CD14-positive monocyte (primary cell): Measurements from ENCODE around the gene XRN1. TPM values are rescaled to one million over a fixed set of nuclear protein-coding genes. Genes with fewer than 3 reads are reported as not detected.
A peak's percentile ranks its signal among the peaks of the same experiment; 100 is the strongest.

Experiments
- DNase-seq, 3 donors: peaks; one replicate each; pipeline ENCODE4 v3.0.0-alpha.2; 2011 to 2022
- H2AFZ ChIP-seq: 2 replicates; pipeline ENCODE4 v1.6.0; 2012; ENCODE audit warnings: mild to moderate bottlenecking, low read depth, low read length, inconsistent platforms; ENCODE audit not compliant: insufficient read depth, poor library complexity, severe bottlenecking
- H3K27ac ChIP-seq, 2 donors: 1 replicate in 1 of 2; 2 replicates in 1 of 2; pipeline ENCODE4 v1.5.1; 2012 to 2013; ENCODE audit warnings: low read length in 2 of 2, control low read depth in 1 of 2, inconsistent platforms in 1 of 2, low read depth in 1 of 2, mild to moderate bottlenecking in 1 of 2
- H3K27me3 ChIP-seq, 2 donors: one replicate each; pipeline versions ENCODE4 v1.6.0 to v1.6.1; 2011 to 2013; ENCODE audit warnings: low read length in 2 of 2; ENCODE audit not compliant: control insufficient read depth in 2 of 2, insufficient read depth in 2 of 2
- H3K36me3 ChIP-seq, 2 donors: replicated peaks in 1 of 2; 1 replicate in 1 of 2; 2 replicates in 1 of 2; pipeline versions ENCODE4 v1.5.1 to v1.6.1; 2012 to 2013; ENCODE audit warnings: low read length in 2 of 2, control low read depth in 1 of 2, inconsistent platforms in 1 of 2, mild to moderate bottlenecking in 1 of 2; ENCODE audit not compliant: insufficient read depth in 2 of 2, control insufficient read depth in 1 of 2
- H3K4me1 ChIP-seq, 2 donors: 1 replicate in 1 of 2; 2 replicates in 1 of 2; pipeline versions ENCODE4 v1.5.1 to v1.6.1; 2012 to 2013; ENCODE audit warnings: low read length in 2 of 2, control low read depth in 1 of 2, inconsistent platforms in 1 of 2, mild to moderate bottlenecking in 1 of 2, moderate library complexity in 1 of 2; ENCODE audit not compliant: insufficient read depth in 2 of 2, control insufficient read depth in 1 of 2
- H3K4me2 ChIP-seq: replicated peaks from 2 replicates; pipeline ENCODE3; 2012; ENCODE audit warnings: low read length, moderate library complexity, mild to moderate bottlenecking; ENCODE audit not compliant: poor library complexity, severe bottlenecking; ENCODE audit errors: extremely low read depth
- H3K4me3 ChIP-seq, 3 experiments: fragments of 200-600 bp in 1 of 3; sonication (generic) in 1 of 3; replicated peaks in 1 of 3; 1 replicate in 2 of 3; 2 replicates in 1 of 3; pipeline ENCODE4 v1.5.1; 2011 to 2013; ENCODE audit warnings: low read length in 3 of 3, mild to moderate bottlenecking in 3 of 3, control low read depth in 2 of 3, low read depth in 2 of 3, inconsistent platforms in 1 of 3, moderate library complexity in 1 of 3
- H3K79me2 ChIP-seq: 2 replicates; pipeline ENCODE4 v1.6.0; 2012; ENCODE audit warnings: mild to moderate bottlenecking, control low read depth, inconsistent platforms, low read length, moderate library complexity; ENCODE audit not compliant: insufficient read depth
- H3K9ac ChIP-seq: 2 replicates; pipeline ENCODE4 v1.6.0; 2017; ENCODE audit warnings: low read length, mild to moderate bottlenecking; ENCODE audit not compliant: insufficient read depth, poor library complexity, severe bottlenecking
- H3K9me3 ChIP-seq, 2 donors: replicated peaks in 1 of 2; 1 replicate in 1 of 2; 2 replicates in 1 of 2; pipeline versions ENCODE4 v1.5.1 to v1.6.1; 2012 to 2013; ENCODE audit warnings: low read length in 2 of 2, control low read depth in 1 of 2; ENCODE audit not compliant: control insufficient read depth in 1 of 2, insufficient read depth in 1 of 2
- H4K20me1 ChIP-seq: 2 replicates; pipeline ENCODE4 v1.6.0; 2012; ENCODE audit warnings: mild to moderate bottlenecking, low read length, control low read depth, moderate library complexity; ENCODE audit not compliant: insufficient read depth
- H3K27ac Mint-ChIP-seq, 7 donors: one replicate each; pipeline ENCODE4 v1.8.0; 2020; ENCODE audit warnings: mild to moderate bottlenecking in 7 of 7, mixed read lengths in 7 of 7, moderate library complexity in 6 of 7, inconsistent platforms in 2 of 7
- H3K27me3 Mint-ChIP-seq, 3 donors: one replicate each; pipeline ENCODE4 v1.8.0; 2021 to 2022; ENCODE audit warnings: low read depth in 3 of 3, mild to moderate bottlenecking in 3 of 3, mixed read lengths in 3 of 3, moderate library complexity in 3 of 3, inconsistent platforms in 1 of 3
- H3K36me3 Mint-ChIP-seq, 2 donors: one replicate each; pipeline ENCODE4 v1.8.0; 2020; ENCODE audit warnings: mixed read lengths in 2 of 2, inconsistent platforms in 1 of 2, mild to moderate bottlenecking in 1 of 2
- H3K4me1 Mint-ChIP-seq: one replicate; pipeline ENCODE4 v1.8.0; 2020; ENCODE audit warnings: mild to moderate bottlenecking, mixed read lengths
- H3K4me3 Mint-ChIP-seq, 2 donors: one replicate each; pipeline ENCODE4 v1.8.0; 2020; ENCODE audit warnings: mild to moderate bottlenecking in 2 of 2, mixed read lengths in 2 of 2, moderate library complexity in 1 of 2
- H3K9me3 Mint-ChIP-seq, 7 donors: one replicate each; pipeline ENCODE4 v1.8.0; 2020 to 2022; ENCODE audit warnings: mixed read lengths in 7 of 7, mild to moderate bottlenecking in 6 of 7, moderate library complexity in 6 of 7, inconsistent platforms in 2 of 7
- CTCF ChIP-seq: fragments of 200-600 bp; IDR thresholded peaks from one replicate; pipeline ENCODE4 v1.8.0; 2022; ENCODE audit warnings: antibody characterized with exemption, mild to moderate bottlenecking
- WGBS: methylation state at CpG from one replicate; pipeline ENCODE4 v1.1.5; 2013; ENCODE audit warnings: missing lambda C conversion rate; ENCODE audit not compliant: insufficient coverage; 5-methylcytosine and 5-hydroxymethylcytosine counted together
- intact Hi-C, 2 donors: fragments of 100-400 bp; cut with micrococcal nuclease; formaldehyde crosslinking; loops; one replicate each; pipeline versions ENCODE4 v1.15.0 to v1.15.1; 2023
- polyA plus RNA-seq, 3 donors: library from polyadenylated mRNA; depleted of rRNA in 1 of 3; unstranded in 2 of 3; stranded (reverse) in 1 of 3; fragments of 300-500 nt in 2 of 3; fragments of >200 nt in 1 of 3; fragmentation: Illumina TruSeq in 2 of 3; gene quantifications; 1 replicate in 2 of 3; 2 replicates in 1 of 3; pipeline ENCODE4 v1.2.3, GENCODE V29; 2012 to 2021

Gene XRN1
- polyA plus RNA-seq, 3 donors: 8.6 to 47.9 (median 24.3) TPM

GRCh38 chr3:142276781-142277180 is 171.1 kb downstream of the XRN1 start:
- H3K36me3 Mint-ChIP-seq: no peaks in the 10 kb centered on the region
- Histone ChIP-seq H3K4me3 (peak overlapping the region in 1 of 3 experiments; percentile 52), H3K9me3 (no peaks in the 10 kb centered on the region), H3K36me3 (no peaks in the 10 kb centered on the region), H4K20me1 (no peaks in the 10 kb centered on the region), H3K4me1 (peaks cover 31 to 41% of the 10 kb centered on the region in 2 donors), H3K4me2 (peak overlapping the region; percentile 66), H2AFZ (no peak overlapping the region), H3K27ac (peak overlapping the region; percentile 75 to 86), H3K79me2 (no peaks in the 10 kb centered on the region), H3K9ac (no peak overlapping the region), H3K27me3 (no peaks in the 10 kb centered on the region)
- H3K4me3 Mint-ChIP-seq: peak overlapping the region; percentile 20 to 63
- H3K9me3 Mint-ChIP-seq: peaks cover 0 to 2% (median 0%) of the 10 kb centered on the region in 7 donors
- TF ChIP-seq CTCF: no peak
- H3K27ac Mint-ChIP-seq: peak overlapping the region; percentile 89 to 98 (median 95)
- intact Hi-C loops: loop anchor here (5.0 to 10.0 kb wide), 3 partner anchors 49 to 94 kb away; partner anchors contain the start of gene GK5 (in 2 of the 2)
- H3K27me3 Mint-ChIP-seq: no peaks in the 10 kb centered on the region
- H3K4me1 Mint-ChIP-seq: peaks cover 48% of the 10 kb centered on the region
- WGBS: 0% methylated on average over 1 of the region's 2 CpGs
- DNase-seq: peak; percentile 55 to 82 (median 82)

GRCh38 chr3:142275856-142276255 is 172.0 kb downstream of the XRN1 start:
- H3K36me3 Mint-ChIP-seq: no peaks in the 10 kb centered on the region
- H3K79me2 ChIP-seq: no peaks in the 10 kb centered on the region
- peak overlapping the region; percentile 10 for H2AFZ ChIP-seq
- H3K27ac Mint-ChIP-seq: peak overlapping the region; percentile 95 to 98 (median 96)
- intact Hi-C loops: loop anchor here (5.0 to 10.0 kb wide), 3 partner anchors 49 to 94 kb away; partner anchors contain the start of gene GK5 (in 2 of the 2)
- H3K27ac ChIP-seq: peak overlapping the region; percentile 75 to 86
- DNase-seq: peak; percentile 74 to 89 (median 87)
- 0% methylated on average over 1 of the region's 2 CpGs for WGBS
- H3K9me3 Mint-ChIP-seq: peaks cover 0 to 2% (median 0%) of the 10 kb centered on the region in 7 donors
- H3K4me3 ChIP-seq: peak overlapping the region in 1 of 3 experiments; percentile 50
- TF ChIP-seq CTCF: no peak
- H4K20me1 ChIP-seq: no peaks in the 10 kb centered on the region
- H3K9me3 ChIP-seq: no peaks in the 10 kb centered on the region
- peaks cover 35 to 45% of the 10 kb centered on the region in 2 donors for H3K4me1 ChIP-seq
- H3K4me2 ChIP-seq: peak overlapping the region; percentile 69
- H3K36me3 ChIP-seq: no peaks in the 10 kb centered on the region
- peaks cover 47% of the 10 kb centered on the region for H3K4me1 Mint-ChIP-seq
- no peak overlapping the region for H3K9ac ChIP-seq
- H3K4me3 Mint-ChIP-seq: peak overlapping the region; percentile 47 to 83
- H3K27me3 ChIP-seq: no peaks in the 10 kb centered on the region
- no peaks in the 10 kb centered on the region for H3K27me3 Mint-ChIP-seq
